ENCODE data around the gene LDAH.
A peak's percentile ranks its signal among the peaks of the same experiment; 100 is the strongest.

LDAH gene

GRCh38 chr2:20669562-20670314 lies 153.2 kb downstream of the LDAH start:
- POLR2A ChIA-PET, result no interaction called here
- 21% methylated on average over 38 of the region's 45 CpGs for WGBS (ENCODE audit: insufficient coverage)
- no peaks in the 10 kb centered on the region for H3K36me3 ChIP-seq (ENCODE audit: control insufficient read depth in 4 of 4, insufficient read depth in 4 of 4, low read length in 3 of 4)
- peaks cover 0 to 95% (median 50%) of the 10 kb centered on the region in 5 experiments for H3K27me3 ChIP-seq (replicated peaks in 2 of 5; ENCODE audit: control insufficient read depth in 4 of 5, insufficient read depth in 5 of 5, low read length in 4 of 5)
- H3K4me1 ChIP-seq (ENCODE audit: control extremely low read depth in 1 of 4, control insufficient read depth in 4 of 4, insufficient read depth in 4 of 4, low read length in 3 of 4), result peaks cover 0 to 39% (median 36%) of the 10 kb centered on the region in 4 experiments
- peak overlapping the region in 1 of 7 experiments; percentile 37 for H3K4me3 ChIP-seq (ENCODE audit: control insufficient read depth in 1 of 7, extremely low read depth in 1 of 7, insufficient read depth in 4 of 7, low read depth in 2 of 7, low read length in 6 of 7)
- no peak for DNase-seq
- H3K9me3 ChIP-seq (ENCODE audit: control extremely low read depth in 1 of 5, control insufficient read depth in 4 of 5, insufficient read depth in 2 of 5, low read depth in 1 of 5, low read length in 4 of 5), result no peaks in the 10 kb centered on the region
- CTCF ChIA-PET, result interaction anchor here (0.8 to 2.3 kb wide), 2 partner anchors 9 to 23 kb away, joined by 4 to 14 read pairs; no protein-coding TSS in a partner anchor
- H3K27ac ChIP-seq (ENCODE audit: insufficient read depth in 1 of 2, low read depth in 1 of 2, low read length in 2 of 2, poor library complexity in 1 of 2, severe bottlenecking in 2 of 2), result no peak overlapping the region

DNA sequence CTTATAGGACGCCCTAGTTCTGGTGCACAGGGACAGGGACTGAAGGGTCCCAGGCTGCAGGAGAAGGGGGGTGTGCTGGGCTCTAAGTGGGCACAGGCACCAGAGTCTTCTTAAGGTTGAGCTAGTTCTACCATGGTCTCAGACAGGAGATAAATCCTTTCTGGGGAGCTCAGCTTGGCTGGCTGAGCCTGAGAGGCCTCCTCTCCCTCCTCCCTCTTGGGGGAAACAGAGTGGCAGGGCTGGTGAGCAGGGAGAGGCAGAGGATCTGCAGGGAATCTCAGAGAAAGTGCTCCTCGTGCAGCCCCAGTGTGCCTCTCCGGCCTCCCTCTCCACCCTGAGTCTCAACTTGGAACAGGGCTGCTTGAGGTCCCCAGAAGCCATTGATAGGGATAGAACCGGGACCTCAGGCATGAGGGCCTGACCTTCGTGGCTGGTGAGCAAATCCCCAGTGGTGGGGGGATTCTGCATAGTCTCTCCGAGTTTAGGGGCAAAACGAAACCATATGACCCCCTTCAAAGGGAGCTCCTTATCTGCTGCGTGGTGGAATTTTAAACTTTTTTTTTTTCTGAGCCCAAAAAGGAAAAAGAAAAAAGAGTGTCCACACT lies 153.9 kb downstream of the LDAH start:
- peaks cover 0 to 36% (median 35%) of the 10 kb centered on the region in 4 experiments for H3K4me1 ChIP-seq (ENCODE audit: control extremely low read depth in 1 of 4, control insufficient read depth in 4 of 4, insufficient read depth in 4 of 4, low read length in 3 of 4)
- 56% methylated on average over 5 of the region's 8 CpGs for WGBS (ENCODE audit: insufficient coverage)
- H3K27ac ChIP-seq (ENCODE audit: insufficient read depth in 1 of 2, low read depth in 1 of 2, low read length in 2 of 2, poor library complexity in 1 of 2, severe bottlenecking in 2 of 2), result no peak overlapping the region
- H3K27me3 ChIP-seq (replicated peaks in 2 of 5; ENCODE audit: control insufficient read depth in 4 of 5, insufficient read depth in 5 of 5, low read length in 4 of 5), result peaks cover 0 to 95% (median 48%) of the 10 kb centered on the region in 5 experiments
- peak overlapping the region in 1 of 7 experiments; percentile 19 for H3K4me3 ChIP-seq (ENCODE audit: control insufficient read depth in 1 of 7, extremely low read depth in 1 of 7, insufficient read depth in 4 of 7, low read depth in 2 of 7, low read length in 6 of 7)
- ChIA-PET CTCF (interaction anchor here (0.6 to 2.3 kb wide), 2 partner anchors 8 to 282 kb away, joined by 3 to 14 read pairs; no protein-coding TSS in a partner anchor), POLR2A (no interaction called here)
- no peak for DNase-seq
- H3K9me3 ChIP-seq (ENCODE audit: control extremely low read depth in 1 of 5, control insufficient read depth in 4 of 5, insufficient read depth in 2 of 5, low read depth in 1 of 5, low read length in 4 of 5), result no peaks in the 10 kb centered on the region
- H3K36me3 ChIP-seq (ENCODE audit: control insufficient read depth in 4 of 4, insufficient read depth in 4 of 4, low read length in 3 of 4), result no peaks in the 10 kb centered on the region

- peaks cover 0 to 95% (median 47%) of the 10 kb centered on the region in 5 experiments for H3K27me3 ChIP-seq (replicated peaks in 2 of 5; ENCODE audit: control insufficient read depth in 4 of 5, insufficient read depth in 5 of 5, low read length in 4 of 5)
- peaks cover 0 to 36% (median 35%) of the 10 kb centered on the region in 4 experiments for H3K4me1 ChIP-seq (ENCODE audit: control extremely low read depth in 1 of 4, control insufficient read depth in 4 of 4, insufficient read depth in 4 of 4, low read length in 3 of 4)
- ChIA-PET POLR2A (no interaction called here), CTCF (no interaction called here)
- no peaks in the 10 kb centered on the region for H3K36me3 ChIP-seq (ENCODE audit: control insufficient read depth in 4 of 4, insufficient read depth in 4 of 4, low read length in 3 of 4)
- no peak for DNase-seq
- H3K4me3 ChIP-seq (ENCODE audit: control insufficient read depth in 1 of 7, extremely low read depth in 1 of 7, insufficient read depth in 4 of 7, low read depth in 2 of 7, low read length in 6 of 7), result peak overlapping the region in 1 of 7 experiments; percentile 84
- H3K9me3 ChIP-seq (ENCODE audit: control extremely low read depth in 1 of 5, control insufficient read depth in 4 of 5, insufficient read depth in 2 of 5, low read depth in 1 of 5, low read length in 4 of 5), result no peaks in the 10 kb centered on the region
- WGBS (ENCODE audit: insufficient coverage), result 100% methylated on average over 6 of the region's 6 CpGs
- H3K27ac ChIP-seq (ENCODE audit: insufficient read depth in 1 of 2, low read depth in 1 of 2, low read length in 2 of 2, poor library complexity in 1 of 2, severe bottlenecking in 2 of 2), result no peak overlapping the region
Measured at GRCh38 chr2:20668451-20668850, 154.4 kb downstream of the LDAH start.

DNA sequence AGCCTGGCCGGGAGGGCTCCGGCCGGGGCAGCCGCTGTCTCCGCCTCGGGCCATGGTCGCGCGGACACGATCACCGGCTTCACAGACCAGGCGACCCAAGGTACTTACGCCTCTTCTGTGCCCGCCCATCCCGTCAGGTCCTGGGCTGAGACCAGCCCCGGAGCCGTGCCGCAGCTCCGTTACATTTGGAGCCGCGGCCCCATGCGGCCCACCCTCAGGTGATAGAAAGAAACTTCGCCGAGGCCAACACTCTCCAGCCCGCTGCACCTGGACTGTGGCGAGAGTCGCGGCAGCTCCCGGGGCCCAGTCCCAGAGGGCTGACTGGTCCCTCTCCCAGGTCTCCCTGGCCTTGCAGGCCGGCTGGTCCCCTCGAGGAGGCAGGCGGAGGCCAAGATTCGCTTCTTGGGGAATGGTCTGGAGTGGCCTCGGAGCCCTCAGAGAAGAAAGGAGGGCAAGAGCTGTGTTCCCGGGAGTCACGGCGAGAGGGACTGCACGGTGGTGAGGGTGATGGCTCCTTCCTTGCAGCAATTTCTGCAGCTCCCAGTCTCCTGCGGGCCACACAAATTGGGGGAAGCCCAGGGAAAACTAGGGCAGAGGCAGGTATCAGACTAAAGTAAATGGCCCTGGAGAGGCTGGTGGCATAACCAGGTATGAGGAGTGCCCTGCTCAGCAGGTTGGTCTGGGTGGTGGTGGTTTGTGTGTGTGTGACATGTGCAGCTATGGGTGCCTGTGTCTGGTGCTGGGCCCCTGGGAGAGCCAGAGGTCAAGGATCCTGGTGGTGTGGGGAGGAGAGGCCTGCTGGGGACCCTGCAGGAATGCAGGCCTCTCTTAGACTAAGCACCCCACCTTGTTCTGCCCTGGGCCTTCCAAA lies 155.1 kb downstream of the LDAH start:
- 28% methylated on average over 39 of the region's 39 CpGs for WGBS (ENCODE audit: insufficient coverage)
- POLR2A ChIA-PET, result no interaction called here
- H3K27me3 ChIP-seq (replicated peaks in 2 of 5; ENCODE audit: control insufficient read depth in 4 of 5, insufficient read depth in 5 of 5, low read length in 4 of 5), result peaks cover 0 to 95% (median 50%) of the 10 kb centered on the region in 5 experiments
- H3K4me3 ChIP-seq (ENCODE audit: control insufficient read depth in 1 of 7, extremely low read depth in 1 of 7, insufficient read depth in 4 of 7, low read depth in 2 of 7, low read length in 6 of 7), result peak overlapping the region in 5 of 7 experiments; percentile 49 to 84 (median 66)
- no peaks in the 10 kb centered on the region for H3K9me3 ChIP-seq (ENCODE audit: control extremely low read depth in 1 of 5, control insufficient read depth in 4 of 5, insufficient read depth in 2 of 5, low read depth in 1 of 5, low read length in 4 of 5)
- peaks cover 0 to 36% (median 35%) of the 10 kb centered on the region in 4 experiments for H3K4me1 ChIP-seq (ENCODE audit: control extremely low read depth in 1 of 4, control insufficient read depth in 4 of 4, insufficient read depth in 4 of 4, low read length in 3 of 4)
- no peak for DNase-seq
- H3K27ac ChIP-seq (ENCODE audit: insufficient read depth in 1 of 2, low read depth in 1 of 2, low read length in 2 of 2, poor library complexity in 1 of 2, severe bottlenecking in 2 of 2), result no peak overlapping the region
- no peaks in the 10 kb centered on the region for H3K36me3 ChIP-seq (ENCODE audit: control insufficient read depth in 4 of 4, insufficient read depth in 4 of 4, low read length in 3 of 4)
- CTCF ChIA-PET, result interaction anchor here (1.2 to 1.3 kb wide), 2 partner anchors 13 to 16 kb away, joined by 5 to 6 read pairs; partner anchors contain the start of gene HS1BP3

GRCh38 chr2:20667151-20667530 lies 155.8 kb downstream of the LDAH start:
- H3K4me3 ChIP-seq (ENCODE audit: control insufficient read depth in 1 of 7, extremely low read depth in 1 of 7, insufficient read depth in 4 of 7, low read depth in 2 of 7, low read length in 6 of 7), result peak overlapping the region in 5 of 7 experiments; percentile 49 to 84 (median 66)
- H3K4me1 ChIP-seq (ENCODE audit: control extremely low read depth in 1 of 4, control insufficient read depth in 4 of 4, insufficient read depth in 4 of 4, low read length in 3 of 4), result peaks cover 0 to 35% (median 34%) of the 10 kb centered on the region in 4 experiments
- H3K27ac ChIP-seq (ENCODE audit: insufficient read depth in 1 of 2, low read depth in 1 of 2, low read length in 2 of 2, poor library complexity in 1 of 2, severe bottlenecking in 2 of 2), result no peak overlapping the region
- peaks cover 3 to 95% (median 54%) of the 10 kb centered on the region in 5 experiments for H3K27me3 ChIP-seq (replicated peaks in 2 of 5; ENCODE audit: control insufficient read depth in 4 of 5, insufficient read depth in 5 of 5, low read length in 4 of 5)
- CTCF ChIA-PET, result interaction anchor here (1.2 to 1.3 kb wide), 2 partner anchors 12 to 16 kb away, joined by 5 to 6 read pairs; partner anchors contain the start of gene HS1BP3
- H3K9me3 ChIP-seq (ENCODE audit: control extremely low read depth in 1 of 5, control insufficient read depth in 4 of 5, insufficient read depth in 2 of 5, low read depth in 1 of 5, low read length in 4 of 5), result no peaks in the 10 kb centered on the region
- under 1% methylated on average over 58 of the region's 62 CpGs for WGBS (ENCODE audit: insufficient coverage)
- POLR2A ChIA-PET, result no interaction called here
- DNase-seq, result no peak
- H3K36me3 ChIP-seq (ENCODE audit: control insufficient read depth in 4 of 4, insufficient read depth in 4 of 4, low read length in 3 of 4), result no peaks in the 10 kb centered on the region

DNA sequence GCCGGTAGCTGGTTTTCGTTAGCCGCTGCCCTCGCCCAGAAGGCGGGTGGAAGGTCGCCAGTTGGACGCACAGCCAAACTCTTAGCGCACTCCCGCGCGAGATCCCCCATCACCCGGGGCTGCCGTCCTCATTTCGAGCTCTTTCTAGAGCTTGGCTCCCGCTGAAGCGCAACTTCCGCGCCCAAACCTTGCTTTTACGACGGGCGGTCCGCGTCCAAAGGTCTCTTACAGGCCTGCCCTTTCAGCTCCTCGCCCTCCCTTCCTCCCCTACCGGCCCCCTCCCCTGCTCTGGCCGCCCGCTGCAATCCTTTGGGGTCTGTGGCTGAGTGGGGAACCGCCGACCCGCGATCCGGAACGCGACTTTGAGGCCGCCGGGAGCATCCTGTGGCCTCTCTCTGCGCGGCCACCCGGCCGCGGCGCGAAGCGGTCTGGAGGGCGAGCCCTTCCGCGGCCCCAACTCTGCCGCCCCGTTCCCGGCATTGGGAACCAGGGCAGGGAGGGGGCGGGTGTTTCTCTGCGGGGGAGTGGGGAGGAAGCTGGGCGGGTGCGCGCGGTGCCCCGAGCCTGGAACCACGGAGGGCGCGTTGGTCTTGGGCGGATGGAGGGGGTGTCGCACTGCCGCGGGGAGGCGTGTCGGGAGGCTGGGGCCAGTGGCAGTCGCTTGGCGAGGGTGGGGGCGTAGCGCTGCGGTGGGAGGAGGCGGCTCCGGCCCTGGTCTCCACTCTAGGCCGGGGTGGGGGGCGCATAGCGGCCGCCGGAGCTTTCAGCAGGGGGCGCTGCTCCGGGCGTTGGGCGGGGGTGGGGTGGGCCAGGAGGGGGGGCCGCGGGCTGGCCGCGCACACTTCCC lies 156.4 kb downstream of the LDAH start, which contains the start of gene GDF7:
GDF7 (plus strand) TSS at position 841 of the 847 bp plus-strand sequence. CDS start 96 bp downstream, outside the sequence.
- ChIA-PET CTCF (interaction anchor here (0.8 to 8.1 kb wide), 8 partner anchors 9 to 650 kb away, joined by 3 to 115 read pairs (median 4); partner anchors contain the start of gene HS1BP3), POLR2A (no interaction called here)
- H3K4me3 ChIP-seq (ENCODE audit: control insufficient read depth in 1 of 7, extremely low read depth in 1 of 7, insufficient read depth in 4 of 7, low read depth in 2 of 7, low read length in 6 of 7), result peak within 1 kb of the TSS; percentile 15 to 84 (median 54)

More for the DNA sequence above, 156.4 kb downstream of the LDAH start, which contains the start of gene GDF7:
- WGBS (ENCODE audit: insufficient coverage), result under 1% methylated on average over 68 of the region's 86 CpGs
- Histone ChIP-seq H3K36me3 (ENCODE audit: control insufficient read depth in 4 of 4, insufficient read depth in 4 of 4, low read length in 3 of 4) (no peaks in the 10 kb centered on the region), H3K4me1 (ENCODE audit: control extremely low read depth in 1 of 4, control insufficient read depth in 4 of 4, insufficient read depth in 4 of 4, low read length in 3 of 4) (peaks cover 0 to 35% (median 31%) of the 10 kb centered on the region in 4 experiments), H3K27ac (ENCODE audit: insufficient read depth in 1 of 2, low read depth in 1 of 2, low read length in 2 of 2, poor library complexity in 1 of 2, severe bottlenecking in 2 of 2) (no peak within 1 kb of the TSS), H3K9me3 (ENCODE audit: control extremely low read depth in 1 of 5, control insufficient read depth in 4 of 5, insufficient read depth in 2 of 5, low read depth in 1 of 5, low read length in 4 of 5) (no peaks in the 10 kb centered on the region), H3K27me3 (replicated peaks in 2 of 5; ENCODE audit: control insufficient read depth in 4 of 5, insufficient read depth in 5 of 5, low read length in 4 of 5) (peaks cover 3 to 95% (median 57%) of the 10 kb centered on the region in 5 experiments)
- peak; percentile 27 to 74 (median 67) for DNase-seq
